ENCODE results near the gene ABTB2.

ABTB2 gene

DNA sequence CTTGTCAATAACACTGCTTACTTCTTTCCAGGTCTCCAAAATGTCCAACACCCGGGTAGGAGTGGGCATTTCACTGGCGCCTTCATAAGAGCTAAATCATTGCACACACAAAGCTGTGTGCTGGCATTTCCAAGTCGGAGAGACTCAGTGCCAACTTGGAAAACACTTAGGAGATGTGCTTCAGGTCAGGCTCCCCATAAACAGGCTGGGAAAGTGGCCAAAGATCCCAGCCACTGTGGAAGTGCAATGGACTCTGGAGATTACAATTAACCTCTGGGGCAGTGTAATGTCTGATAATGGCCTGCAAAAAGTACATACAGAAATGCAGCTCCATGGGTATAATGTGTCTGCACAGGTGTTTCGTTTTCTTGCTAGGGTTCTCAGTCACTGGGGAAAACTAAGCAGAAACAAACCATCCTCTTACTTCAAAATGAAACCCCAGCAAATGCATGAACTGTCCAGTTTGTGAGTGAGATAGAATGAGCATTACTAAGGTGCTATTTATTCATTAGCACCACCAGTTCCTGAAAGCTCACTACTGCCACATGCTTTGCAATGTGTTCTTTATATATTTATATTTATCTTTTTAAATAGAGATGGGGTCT, 79.0 kb downstream of the ABTB2 start:
- no peak for DNase-seq

DNA sequence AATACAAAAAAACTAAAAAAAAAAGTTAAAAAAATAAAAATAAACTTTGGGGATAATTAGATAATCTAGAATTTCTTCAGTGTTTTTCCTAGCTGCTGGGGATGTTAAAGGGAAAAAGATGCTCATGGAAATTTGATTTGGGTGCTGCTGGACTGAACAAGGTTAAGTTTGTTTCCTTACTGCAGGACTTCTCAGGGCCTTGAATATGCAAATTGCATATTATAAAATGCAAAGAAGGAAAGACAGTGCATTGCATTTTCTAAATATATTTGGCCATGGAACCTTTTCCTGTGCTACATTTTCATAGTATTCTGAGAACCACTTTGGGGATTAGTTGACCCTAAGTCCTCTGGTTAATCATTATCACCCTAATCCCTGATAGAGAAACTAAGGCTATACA, 79.6 kb downstream of the ABTB2 start:
- DNase-seq: no peak

DNA sequence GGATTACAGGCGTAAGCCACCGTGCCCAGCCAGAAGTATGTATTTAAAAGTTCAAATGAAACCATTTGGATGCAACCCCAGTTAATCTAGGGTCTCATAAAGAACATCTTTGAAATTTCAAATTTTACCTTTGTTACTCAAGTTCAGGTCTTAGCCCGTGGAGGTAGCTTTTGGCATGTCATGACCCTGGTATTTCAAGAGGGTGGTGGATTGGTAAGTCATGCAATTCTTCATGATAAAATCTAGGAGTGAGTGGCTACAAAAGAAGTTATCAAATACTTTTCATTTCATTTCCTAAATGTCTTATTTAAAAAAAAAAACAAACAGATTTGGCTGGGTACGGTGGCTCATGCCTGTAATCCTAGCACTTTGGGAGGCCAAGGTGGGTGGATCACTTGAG, 80.6 kb downstream of the ABTB2 start:
- no peak for DNase-seq

DNA sequence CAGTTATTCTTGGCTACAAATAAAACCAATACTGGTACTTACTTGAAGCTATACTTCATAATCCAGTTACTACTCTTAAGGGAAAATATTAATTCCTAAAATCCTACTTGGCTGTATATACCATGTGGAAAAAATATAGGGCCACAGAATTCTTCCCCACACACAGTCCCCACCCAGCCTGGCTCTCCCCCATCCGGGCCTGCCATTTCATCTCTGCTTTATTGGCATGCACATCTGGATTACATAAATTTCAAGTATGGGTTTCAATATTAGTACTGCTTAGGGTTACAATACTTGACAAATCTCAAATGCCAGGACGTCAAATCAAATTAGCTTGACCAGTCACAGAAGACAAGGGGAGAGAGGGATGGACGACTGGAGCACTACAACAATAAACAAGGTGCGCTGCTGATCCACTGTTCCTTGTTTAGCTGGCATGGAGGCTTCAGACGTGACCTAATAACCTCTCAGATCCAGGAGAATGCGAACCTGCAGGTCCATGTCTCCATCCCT, 81.4 kb downstream of the ABTB2 start:
- no peak for DNase-seq

DNA sequence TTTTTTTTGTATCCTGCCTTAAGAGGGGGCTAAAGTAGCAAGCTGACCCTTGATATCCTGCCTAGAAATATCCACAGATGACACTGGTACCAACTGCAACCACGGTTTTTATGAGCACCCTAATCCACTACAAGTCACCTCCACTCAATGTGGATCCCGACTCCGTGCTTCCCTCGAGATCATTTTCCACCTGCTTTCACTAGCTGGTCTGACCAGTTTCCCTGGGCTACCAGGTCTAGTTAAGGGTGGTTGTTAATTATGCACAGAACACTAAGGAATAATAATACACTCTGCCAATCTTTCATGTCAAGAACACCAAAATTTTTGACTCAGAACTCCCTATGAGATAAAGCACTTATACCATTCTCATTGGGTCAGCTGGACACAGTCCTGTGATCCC, 82.3 kb downstream of the ABTB2 start:
- DNase-seq: no peak

DNA sequence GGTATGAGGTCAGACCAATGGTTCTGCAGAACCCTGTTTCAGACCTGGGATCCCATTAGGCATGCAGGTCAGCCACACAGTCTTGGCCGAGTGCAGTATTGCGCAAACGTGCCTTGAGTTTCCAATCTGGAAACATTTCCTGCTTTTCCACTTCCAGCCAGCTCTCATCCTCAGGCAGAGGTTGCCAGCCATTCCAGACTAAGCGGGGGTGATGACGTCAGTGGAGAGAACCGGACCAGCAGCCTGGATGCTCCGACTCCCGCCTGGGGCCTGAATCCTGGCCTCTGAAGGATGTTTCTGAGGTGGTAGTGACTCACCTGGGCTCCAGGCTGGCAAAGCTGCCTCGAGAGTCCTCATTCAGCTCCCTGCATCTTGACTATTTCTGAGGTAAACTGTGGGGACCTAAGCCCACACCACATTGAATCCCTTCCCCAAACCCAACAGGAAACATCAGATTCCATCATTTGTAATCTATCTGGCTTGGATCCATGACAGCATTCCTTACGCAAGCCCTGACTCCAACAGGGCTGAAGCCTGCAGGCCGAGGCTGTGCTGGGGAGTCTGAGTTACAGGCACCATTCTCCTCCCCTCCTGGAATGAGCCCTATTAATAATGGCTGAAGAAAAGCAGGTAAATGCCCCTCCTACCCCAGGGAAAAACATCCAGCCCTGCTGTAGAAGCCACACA, 83.0 kb downstream of the ABTB2 start:
- DNase-seq: no peak

DNA sequence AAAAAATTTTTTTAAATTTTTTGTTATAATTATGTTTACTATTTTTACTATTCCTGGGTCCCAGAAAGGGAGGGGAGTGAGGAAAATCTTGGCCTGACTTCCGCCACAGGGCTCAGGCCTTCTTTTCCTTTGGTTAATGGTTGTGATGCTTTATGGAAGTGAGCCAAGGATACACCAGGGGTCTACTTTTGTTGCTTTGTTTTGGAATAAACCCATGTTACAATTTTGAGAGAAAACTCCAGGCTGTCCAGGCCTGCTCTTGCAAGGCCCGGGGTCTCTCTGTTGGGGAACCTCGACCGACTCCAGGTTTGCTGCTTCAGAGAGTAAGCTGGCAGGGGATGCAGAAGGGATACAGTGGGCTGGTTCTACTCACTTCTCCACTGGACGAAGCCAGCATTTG, 84.7 kb downstream of the ABTB2 start:
- DNase-seq: no peak

DNA sequence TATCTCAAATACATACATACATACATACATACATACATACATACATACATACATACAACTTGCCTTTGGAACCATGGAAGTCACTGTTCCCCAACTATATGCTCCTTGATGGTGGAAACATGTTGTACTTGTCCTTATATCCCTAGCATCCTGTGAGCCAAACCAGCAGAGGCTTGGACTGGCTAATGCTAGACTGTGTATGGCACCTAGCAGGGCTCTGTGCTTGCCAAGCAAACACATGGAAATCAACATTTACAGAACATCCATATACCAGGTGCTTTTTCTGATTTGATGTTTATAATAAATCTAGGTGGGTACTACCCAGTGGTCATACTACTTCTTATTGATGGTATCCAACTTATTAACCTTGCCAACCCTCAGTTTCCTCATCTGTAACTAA, 86.1 kb downstream of the ABTB2 start:
- DNase-seq: no peak

DNA sequence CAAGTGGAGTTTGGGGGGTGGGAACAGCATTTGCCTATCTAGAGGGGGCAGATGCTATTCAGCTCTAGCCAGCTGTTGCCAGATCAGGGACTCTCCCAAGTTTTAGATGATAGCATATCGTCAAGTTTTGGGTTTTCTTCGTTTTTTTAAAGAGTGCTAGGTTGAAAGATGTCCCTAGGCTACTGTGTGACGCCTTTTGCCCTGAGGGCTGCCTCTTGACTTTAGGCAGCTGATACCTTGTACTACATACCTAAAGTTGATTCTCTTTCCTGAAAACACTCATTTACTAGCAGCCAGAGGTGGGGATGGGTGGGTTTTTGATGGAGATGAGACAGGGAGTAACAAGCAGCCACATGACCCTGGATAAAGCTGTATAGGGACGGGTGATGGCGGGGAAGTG, 87.1 kb downstream of the ABTB2 start:
- no peak for DNase-seq

DNA sequence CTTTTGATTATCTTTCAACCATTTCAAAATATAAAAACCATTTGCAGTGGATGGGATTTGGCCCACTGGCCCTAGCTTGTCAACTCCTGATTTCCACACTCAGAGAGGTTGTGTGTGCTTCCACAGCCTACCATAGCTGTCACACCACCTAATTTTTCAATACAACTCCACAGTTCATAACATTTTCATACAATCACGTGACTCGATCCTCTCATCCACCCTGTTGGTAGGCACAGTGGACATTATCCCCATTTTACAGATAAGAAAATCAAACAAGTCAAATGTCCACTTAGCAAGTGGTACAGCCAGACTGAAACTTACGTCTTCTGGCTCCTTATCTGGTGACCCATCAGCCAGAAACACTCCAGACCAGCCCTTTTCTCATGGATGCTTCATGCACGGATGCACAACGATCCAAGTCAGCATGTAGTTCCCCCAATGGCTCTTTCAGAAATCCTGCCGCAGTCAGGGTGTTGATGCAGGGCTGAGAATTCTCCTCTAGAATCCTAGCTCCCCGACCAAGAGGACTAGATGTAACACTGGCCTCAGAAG, 88.0 kb downstream of the ABTB2 start:
- DNase-seq: no peak

DNA sequence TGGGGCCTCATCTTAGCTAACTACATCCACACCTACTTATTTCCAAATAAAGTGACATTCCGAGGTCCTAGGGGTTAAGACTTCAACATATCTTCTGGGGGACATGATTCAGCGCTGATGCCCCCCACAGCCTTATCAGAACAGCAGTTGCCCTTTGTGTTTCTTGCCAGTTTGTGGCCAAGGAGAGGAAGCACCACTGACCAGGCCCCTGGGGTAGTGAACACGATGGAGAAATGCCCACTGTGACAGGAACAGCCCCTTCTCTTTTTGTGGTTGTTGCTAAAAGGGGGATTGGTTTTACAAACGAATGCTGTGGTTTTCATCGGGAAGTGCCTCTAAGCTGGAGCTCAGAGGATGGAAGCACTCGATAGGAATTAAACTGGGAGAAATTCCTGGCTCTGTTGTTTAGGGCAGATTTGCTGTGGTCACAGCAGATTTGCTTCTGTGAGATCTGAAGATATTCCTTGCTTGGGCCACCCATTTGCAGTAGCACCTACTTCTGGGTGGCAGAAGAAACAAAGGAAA, 88.8 kb downstream of the ABTB2 start:
- DNase-seq: no peak

DNA sequence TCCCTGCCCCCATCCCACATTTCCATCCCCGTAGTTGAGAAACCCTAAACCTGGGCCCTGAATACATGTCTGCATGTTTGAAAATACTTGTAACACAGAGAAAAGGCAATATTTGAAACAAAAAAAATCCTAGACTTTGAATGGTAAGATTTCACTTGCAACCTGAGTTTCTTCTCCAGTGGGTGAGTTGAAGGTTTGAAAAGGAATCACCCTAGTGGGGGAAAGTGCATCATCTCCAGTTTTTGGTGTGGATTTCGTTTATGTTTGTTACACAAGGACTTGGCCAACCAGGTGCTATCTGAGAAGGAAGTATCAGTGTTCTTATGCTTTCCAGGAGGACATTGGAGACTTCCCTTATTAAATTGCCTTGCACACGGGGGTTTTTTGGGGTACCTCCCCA, 90.4 kb downstream of the ABTB2 start:
- no peak for DNase-seq

DNA sequence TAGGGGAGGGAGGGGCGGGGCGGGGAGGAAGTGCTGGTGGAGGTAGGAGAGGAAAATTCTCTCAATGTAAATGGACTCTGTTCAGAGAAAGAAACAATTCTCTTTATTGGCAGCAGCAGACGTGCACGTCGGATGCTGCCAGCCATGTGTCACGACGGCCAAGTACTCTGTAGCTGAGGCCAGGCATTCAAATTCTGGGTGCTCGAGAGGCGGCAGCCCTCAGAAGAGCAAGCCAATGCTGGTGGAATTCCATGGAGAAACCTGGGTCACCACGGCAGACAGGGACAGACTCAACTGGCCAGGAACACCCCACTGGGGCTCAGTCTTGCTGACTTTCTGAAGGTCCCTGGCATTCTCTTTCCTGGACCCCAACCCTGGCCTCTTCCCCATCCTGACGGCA, 90.8 kb downstream of the ABTB2 start:
- DNase-seq: no peak

DNA sequence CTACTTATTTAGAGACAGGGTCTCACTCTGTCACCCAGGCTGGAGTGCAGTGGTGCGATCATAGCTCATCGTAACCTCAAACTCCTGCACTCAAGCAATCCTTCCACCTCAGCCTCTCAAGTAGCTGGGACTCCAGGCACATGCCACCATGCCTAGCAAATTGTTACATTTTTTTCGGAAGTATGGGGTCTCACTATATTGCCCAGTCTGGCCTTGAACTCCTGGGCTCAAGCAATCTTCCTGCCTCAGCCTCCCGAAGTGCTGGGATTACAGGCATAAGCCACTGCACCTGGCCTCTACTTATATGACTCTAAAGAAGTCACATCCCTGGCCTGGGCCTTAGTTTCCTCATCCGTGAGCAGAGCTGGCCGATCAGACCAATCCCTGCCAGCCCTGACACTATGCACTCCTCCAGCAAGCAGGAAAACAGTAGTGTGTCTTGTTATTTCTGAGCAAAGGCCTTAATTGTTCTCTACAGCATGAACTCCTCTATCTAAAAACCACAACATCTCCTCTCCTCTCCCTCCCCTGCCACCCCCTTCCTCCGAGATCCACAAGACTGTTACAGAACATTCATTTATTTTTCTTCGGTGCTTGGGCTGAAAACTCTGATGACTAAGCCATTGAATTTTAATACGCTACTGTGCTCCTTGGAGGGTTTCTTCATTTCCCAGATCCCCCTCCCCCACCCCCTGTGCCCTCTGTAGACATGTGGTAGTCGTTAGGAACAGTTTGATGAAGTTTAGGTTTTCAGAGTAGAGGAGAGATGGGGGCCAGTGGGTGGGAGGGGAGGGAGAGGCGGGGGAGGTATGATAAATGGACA, 91.5 kb downstream of the ABTB2 start:
- no peak for DNase-seq

DNA sequence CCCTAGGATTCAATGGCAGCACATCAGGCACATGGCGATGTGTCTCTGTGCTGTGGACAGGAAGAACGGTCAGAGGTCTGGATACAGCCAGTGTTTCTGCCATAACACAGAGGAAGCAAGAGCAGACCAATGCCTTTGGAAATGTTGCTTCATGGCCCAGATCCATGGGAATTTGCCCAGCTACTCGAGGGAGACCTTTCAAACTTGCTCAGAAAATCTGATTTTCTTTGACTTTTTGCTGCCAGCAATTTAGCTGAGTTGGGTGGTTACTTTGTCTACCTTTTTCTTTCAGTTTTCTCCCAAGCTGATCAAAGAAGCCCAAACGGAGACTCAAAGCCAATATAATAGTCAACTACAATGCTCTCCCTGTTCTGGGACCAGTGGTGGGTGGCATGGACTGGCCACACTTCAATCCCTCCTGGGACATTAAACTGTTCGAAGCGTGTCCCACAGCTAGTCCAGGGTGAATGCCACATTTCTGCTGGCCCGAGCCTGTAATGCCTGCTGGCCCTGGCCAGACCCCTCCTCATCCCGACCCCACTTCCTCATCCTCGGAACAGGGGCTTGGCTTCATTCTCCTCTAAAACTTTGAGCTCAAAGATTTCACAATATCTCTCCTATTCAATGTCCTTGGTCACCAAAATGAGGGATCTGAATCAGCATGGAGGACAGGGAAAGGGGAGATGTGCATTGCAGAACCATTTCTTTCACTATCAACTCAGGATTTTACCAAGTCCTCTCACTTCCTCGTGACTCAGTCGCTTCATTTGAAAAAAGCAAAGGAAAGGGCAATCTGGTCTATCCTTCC, 93.3 kb downstream of the ABTB2 start:
- DNase-seq: no peak

DNA sequence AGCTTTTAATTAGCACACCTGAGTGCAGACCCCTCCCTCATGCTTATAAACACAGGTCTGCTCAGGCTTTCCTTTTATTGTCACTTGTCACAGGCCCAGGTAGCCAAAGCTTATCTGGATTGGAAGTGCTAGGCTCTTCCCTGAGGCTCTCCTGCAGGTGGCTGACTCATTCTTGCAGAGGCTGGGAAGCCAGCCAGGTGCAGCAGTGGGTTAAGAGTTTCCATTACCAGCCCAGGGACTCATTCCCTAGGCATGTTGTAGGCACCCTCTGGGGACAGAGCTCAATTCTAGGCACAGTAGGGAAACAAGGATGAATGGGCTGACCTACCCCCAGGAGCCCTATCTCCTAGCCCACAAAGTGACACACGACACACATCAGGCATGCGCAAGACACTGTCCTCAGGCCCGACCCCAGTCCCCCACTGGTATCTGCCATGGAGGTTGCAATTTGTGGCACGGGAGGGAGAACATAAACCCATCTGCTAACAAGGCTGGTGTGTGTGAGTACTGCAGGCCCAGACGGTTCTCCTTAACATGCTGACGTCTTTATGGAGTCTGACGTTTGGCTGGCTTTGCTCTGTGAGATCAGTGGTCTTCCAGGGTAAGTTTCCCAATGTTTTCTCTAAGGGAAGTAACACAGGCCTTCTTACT, 94.2 kb downstream of the ABTB2 start:
- no peak for DNase-seq

DNA sequence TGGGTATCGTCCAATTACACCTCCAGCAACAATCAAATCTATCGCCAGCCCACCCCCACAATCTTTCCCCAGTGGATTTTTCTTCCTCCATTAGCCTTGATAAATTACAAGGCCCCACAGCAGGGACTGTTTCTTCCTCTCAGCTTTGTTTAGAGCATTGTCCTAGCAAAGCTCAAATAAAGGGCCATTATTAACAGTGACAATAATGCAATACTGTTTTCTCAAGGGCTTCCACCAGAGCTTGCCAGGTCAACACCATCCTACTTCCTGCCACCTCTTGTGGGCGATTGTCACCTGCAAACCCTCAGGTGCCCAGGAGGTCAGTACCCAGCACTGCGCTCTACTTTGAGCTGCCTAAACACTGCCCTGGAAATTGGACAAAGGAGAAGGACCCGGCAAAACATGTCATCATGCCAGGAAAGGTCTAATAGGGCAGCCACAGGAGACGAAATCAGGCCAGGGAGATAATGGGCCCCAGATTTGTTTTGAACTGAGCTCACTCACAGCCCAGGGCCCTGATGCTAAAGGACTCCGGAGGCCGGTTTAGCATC, 95.2 kb downstream of the ABTB2 start:
- DNase-seq: no peak

DNA sequence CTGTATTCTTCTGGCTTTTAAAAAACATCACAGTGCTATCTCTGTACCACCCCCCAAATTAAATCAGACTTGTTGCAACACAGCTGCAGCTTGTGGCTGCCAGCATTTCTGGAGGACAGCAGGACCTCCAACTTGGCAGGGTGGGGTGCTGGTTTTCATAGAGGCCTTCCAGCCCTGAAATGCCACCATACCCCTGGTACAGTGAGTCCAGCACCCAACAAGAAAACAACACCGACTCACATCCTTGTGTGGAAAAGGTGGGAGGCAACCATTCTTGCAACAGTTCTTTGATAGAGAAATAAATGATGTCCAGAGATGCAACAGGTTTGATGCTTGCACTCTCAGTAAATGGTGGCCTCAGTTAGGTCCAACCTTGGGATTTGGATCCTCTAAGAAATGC, 96.0 kb downstream of the ABTB2 start:
- no peak for DNase-seq

DNA sequence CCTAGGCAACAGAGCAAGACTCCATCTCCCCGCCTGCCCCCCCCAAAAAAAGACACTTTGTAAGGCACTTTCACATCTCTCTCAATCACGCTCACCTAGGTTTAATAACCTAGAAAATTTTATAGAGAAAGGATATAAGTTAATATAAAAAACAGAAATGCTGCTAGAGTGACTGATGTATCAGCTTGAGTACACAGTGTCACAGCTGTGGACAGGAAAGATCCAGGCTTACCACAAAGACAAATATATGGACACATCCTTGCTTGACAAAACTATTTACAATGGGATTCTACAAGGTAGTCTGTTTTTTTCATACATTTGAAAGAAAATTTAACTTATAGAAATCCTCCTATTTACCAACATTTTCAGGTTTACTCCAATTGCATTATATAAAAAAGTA, 96.7 kb downstream of the ABTB2 start:
- DNase-seq: no peak

DNA sequence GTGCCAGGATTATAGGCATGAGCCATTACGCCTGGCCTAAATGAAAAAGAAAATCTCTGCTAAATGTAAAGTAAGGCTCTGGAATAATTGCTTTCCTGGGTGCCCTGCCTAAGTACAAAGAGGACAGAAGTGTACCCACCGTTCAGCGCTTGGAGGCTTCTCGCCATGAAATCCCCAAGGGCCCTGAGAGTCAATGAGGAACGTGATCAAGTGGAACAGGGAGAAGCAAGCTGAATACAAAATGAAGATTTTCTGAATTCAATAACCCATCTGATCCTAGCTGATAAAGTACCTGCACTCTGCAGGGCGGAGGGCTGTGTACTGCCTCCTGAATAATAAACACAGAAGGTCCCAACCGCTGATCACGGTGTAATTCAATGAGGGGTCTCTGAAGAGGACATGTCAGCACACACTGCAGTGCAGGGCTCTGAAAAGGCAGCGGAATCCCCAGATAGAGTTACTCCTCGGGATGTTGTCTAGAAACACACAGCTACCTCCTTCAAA, 97.7 kb downstream of the ABTB2 start:
- no peak for DNase-seq

DNA sequence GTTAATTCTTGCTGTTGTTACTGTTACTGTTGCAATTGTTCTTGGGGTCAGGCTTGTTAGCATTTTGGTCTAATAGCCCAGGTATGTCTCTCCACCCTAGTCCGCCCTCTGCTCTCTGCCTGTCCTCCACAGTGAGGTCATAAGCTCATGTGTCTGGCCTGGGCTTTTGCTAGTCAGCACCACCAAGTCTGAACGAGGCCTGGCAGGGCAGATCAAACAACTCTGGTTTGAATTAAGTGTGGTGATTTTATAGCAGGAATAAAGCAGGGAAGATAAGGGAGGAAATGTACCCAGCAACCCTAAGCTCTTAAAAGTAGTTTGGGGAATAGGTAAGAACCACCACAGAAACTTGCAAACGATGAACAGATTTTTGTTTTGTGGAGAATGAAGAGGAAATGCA, 98.7 kb downstream of the ABTB2 start:
- DNase-seq: no peak

DNA sequence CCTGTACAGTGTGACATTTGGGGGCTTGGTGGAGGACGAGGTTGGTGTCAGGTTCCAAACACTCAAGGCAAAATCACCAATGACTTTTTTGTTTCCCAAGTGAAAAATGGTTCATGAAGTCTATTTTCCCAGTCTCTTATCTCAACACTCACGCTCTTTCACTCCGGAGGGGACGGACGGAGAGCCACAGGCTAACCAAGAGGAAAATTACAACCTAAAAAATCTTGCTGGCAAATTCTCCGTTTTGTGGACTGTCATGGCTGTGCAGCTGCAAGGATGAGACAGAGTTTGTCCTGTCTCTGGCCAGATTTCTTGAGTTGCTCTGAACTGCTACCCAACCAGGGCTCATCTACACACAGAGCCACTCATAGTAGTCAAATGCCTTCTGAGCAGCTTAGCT, 101.2 kb downstream of the ABTB2 start:
- no peak for DNase-seq

Data from NCI-H526 treated with DMSO at 0.1 percent for 48 hours (cell line).